NCI-H2081 (cell line): Measurements from ENCODE around the gene CEP78.
"Not testable (repeated sequence)": the region's sequence is repeated elsewhere in the genome, so short reads cannot be mapped to it uniquely, and the experiment has no call there.

Experiments used
- DNase-seq, 2 experiments: peaks; one replicate each; lab custom pipeline; 2025; lab: John Stamatoyannopoulos, UW

Gene CEP78

GRCh38 chr9:78236551-78236910 is 656 bp downstream of the CEP78 start:
- peak; percentile 7 to 52 for DNase-seq

GRCh38 chr9:78238046-78239038 is 2.5 kb downstream of the CEP78 start:
- no peak for DNase-seq

- peak; percentile 50 to 51 for DNase-seq
These were observed 3.6 kb downstream of the CEP78 start for GRCh38 chr9:78239506-78239905.

- DNase-seq: no peak
These were observed 6.2 kb downstream of the CEP78 start for GRCh38 chr9:78242041-78242440.

- no peak for DNase-seq
These were observed 7.3 kb downstream of the CEP78 start for GRCh38 chr9:78243130-78243529.

- no peak for DNase-seq
These were observed 9.5 kb downstream of the CEP78 start for GRCh38 chr9:78245401-78245800.

- DNase-seq: no peak
These were observed 12.8 kb downstream of the CEP78 start for GRCh38 chr9:78248635-78249034.

- no peak for DNase-seq
These were observed 13.7 kb downstream of the CEP78 start for GRCh38 chr9:78249542-78249941.

- no peak for DNase-seq
These were observed 16.7 kb downstream of the CEP78 start for GRCh38 chr9:78252616-78253015.

GRCh38 chr9:78253285-78253684 is 17.4 kb downstream of the CEP78 start:
- DNase-seq: no peak

- peak; percentile 6 to 9 for DNase-seq
These were observed 25.6 kb downstream of the CEP78 start for GRCh38 chr9:78261403-78262001.

GRCh38 chr9:78262655-78263054 is 26.8 kb downstream of the CEP78 start:
- no peak for DNase-seq

- no peak for DNase-seq
These were observed 32.0 kb downstream of the CEP78 start for GRCh38 chr9:78267889-78268288.

GRCh38 chr9:78269784-78270183 is 33.9 kb downstream of the CEP78 start:
- no peak for DNase-seq

- DNase-seq: no peak
These were observed 36.4 kb downstream of the CEP78 start for GRCh38 chr9:78272307-78272706.

- no peak for DNase-seq
These were observed 37.9 kb downstream of the CEP78 start for GRCh38 chr9:78273761-78274160.

- DNase-seq: no peak
These were observed 42.4 kb downstream of the CEP78 start for GRCh38 chr9:78278177-78278777.

- no peak for DNase-seq
These were observed 42.9 kb downstream of the CEP78 start for GRCh38 chr9:78278801-78279200.

GRCh38 chr9:78280982-78281668 is 45.2 kb downstream of the CEP78 start:
- DNase-seq: no peak

- DNase-seq: not testable (repeated sequence)
These were observed 48.3 kb downstream of the CEP78 start for GRCh38 chr9:78284181-78284580.

GRCh38 chr9:78286125-78286524 is 50.2 kb downstream of the CEP78 start:
- DNase-seq: no peak

GRCh38 chr9:78286946-78287388 is 51.1 kb downstream of the CEP78 start:
- DNase-seq: no peak
